GM12874 (cell line): Measurements from ENCODE around the gene DGUOK.

Experiments
- CTCF ChIP-seq: IDR thresholded peaks from 2 replicates; pipeline ENCODE4 v1.5.1; 2011; ENCODE audit warnings: low read depth, mild to moderate bottlenecking, control low read depth, low read length, moderate library complexity; ENCODE audit not compliant: insufficient read depth

DGUOK gene

GRCh38 chr2:73993778-73994177 is 67.1 kb downstream of the DGUOK start:
- no peak for TF ChIP-seq CTCF

GRCh38 chr2:73994178-73994831 is 67.6 kb downstream of the DGUOK start:
- TF ChIP-seq CTCF: no peak

- peak; percentile 17; the same call in 1 of the 2 replicates for TF ChIP-seq CTCF
These were observed 69.1 kb downstream of the DGUOK start for GRCh38 chr2:73995810-73996209.

GRCh38 chr2:73997813-73998212 is 71.1 kb downstream of the DGUOK start:
- no peak for TF ChIP-seq CTCF

- no peak for TF ChIP-seq CTCF
These were observed 71.8 kb downstream of the DGUOK start for GRCh38 chr2:73998451-73998850.

GRCh38 chr2:73998933-73999332 is 72.3 kb downstream of the DGUOK start:
- no peak for TF ChIP-seq CTCF

GRCh38 chr2:73999881-74000597 is 73.4 kb downstream of the DGUOK start:
- TF ChIP-seq CTCF: no peak
